PC-3 (cell line): Measurements from ENCODE around the gene GXYLT2. TPM values are rescaled to one million over a fixed set of nuclear protein-coding genes. Genes with fewer than 3 reads are reported as not detected.

ENCODE experiments used
- ATAC-seq: fragments of 200-7000 bp; cut with Tn5 transposase; 2 replicates; pipeline ENCODE4 v1.9.1; 2020; ENCODE audit warnings: mild to moderate bottlenecking, moderate library complexity
- BruUV-seq: library from RNA; stranded (reverse); fragments of 400-500 nt; replicated peaks from 2 replicates; lab custom pipeline; 2021; lab: Mats Ljungman, UMichigan
- CTCF ChIA-PET: fragments of 300-600 bp; sonication (Branson Sonifier 250); formaldehyde crosslinking; loops from one replicate; lab custom pipeline; 2022; ENCODE audit warnings: antibody characterized with exemption; lab: Charles Lee
- POLR2A ChIA-PET: fragments of 300-600 bp; sonication (Branson Sonifier 250); formaldehyde crosslinking; loops from one replicate; lab custom pipeline; 2022; ENCODE audit warnings: antibody characterized with exemption; ENCODE audit not compliant: unreplicated experiment; lab: Charles Lee
- DNase-seq: peaks from one replicate; pipeline ENCODE4 v3.0.0-alpha.2; 2015
- H2AFZ ChIP-seq: fragments of 300-600 bp; sonication (generic); 2 replicates; pipeline ENCODE4 v1.6.0; 2016; ENCODE audit warnings: antibody characterized with exemption, low read length
- H3F3A ChIP-seq: fragments of 300-600 bp; sonication (generic); one replicate; pipeline ENCODE4 v1.6.0; 2017; ENCODE audit warnings: antibody characterized with exemption, low read length, control low read depth, mild to moderate bottlenecking; ENCODE audit not compliant: unreplicated experiment
- H3K27ac ChIP-seq: fragments of 300-600 bp; sonication (generic); 2 replicates; pipeline ENCODE4 v1.5.1; 2016; ENCODE audit warnings: mild to moderate bottlenecking, low read length
- H3K27me3 ChIP-seq: fragments of 300-600 bp; sonication (generic); 2 replicates; pipeline ENCODE4 v1.6.1; 2016; ENCODE audit warnings: low read length, mixed read lengths
- H3K36me3 ChIP-seq: fragments of 300-600 bp; sonication (generic); 2 replicates; pipeline ENCODE4 v1.6.1; 2016; ENCODE audit warnings: low read depth, mixed run types, low read length, mixed read lengths
- H3K4me1 ChIP-seq: fragments of 300-600 bp; sonication (generic); 2 replicates; pipeline ENCODE4 v1.5.1; 2016; ENCODE audit warnings: low read length; ENCODE audit not compliant: insufficient read depth
- H3K4me2 ChIP-seq: fragments of 300-600 bp; sonication (generic); 2 replicates; pipeline ENCODE4 v1.6.0; 2016; ENCODE audit warnings: low read length
- H3K4me3 ChIP-seq: fragments of 300-600 bp; sonication (generic); 2 replicates; pipeline ENCODE4 v1.5.1; 2016; ENCODE audit warnings: mild to moderate bottlenecking, low read length, mixed read lengths
- H3K79me2 ChIP-seq: fragments of 300-600 bp; sonication (generic); 2 replicates; pipeline ENCODE4 v1.6.1; 2017; ENCODE audit warnings: low read length, mixed read lengths
- H3K9ac ChIP-seq: fragments of 300-600 bp; sonication (generic); 2 replicates; pipeline ENCODE4 v1.6.0; 2016; ENCODE audit warnings: mild to moderate bottlenecking, low read length
- H3K9me2 ChIP-seq: fragments of 300-600 bp; sonication (generic); replicated peaks from 2 replicates; pipeline ENCODE4 v1.6.1; 2016; ENCODE audit warnings: mixed run types, low read length, mixed read lengths
- H3K9me3 ChIP-seq: fragments of 300-600 bp; sonication (generic); 2 replicates; pipeline ENCODE4 v1.6.1; 2016; ENCODE audit warnings: low read length, mixed read lengths
- H4K20me1 ChIP-seq: fragments of 300-600 bp; sonication (generic); 2 replicates; pipeline ENCODE4 v1.6.1; 2016; ENCODE audit warnings: low read length, mixed read lengths
- CTCF ChIP-seq: fragments of 300-600 bp; sonication (generic); conservative IDR thresholded peaks from 2 replicates; pipeline ENCODE4 v1.5.1; 2017; ENCODE audit warnings: antibody characterized with exemption, low read depth, mild to moderate bottlenecking, low read length
- EZH2 ChIP-seq: fragments of 300-600 bp; sonication (generic); IDR thresholded peaks from one replicate; pipeline ENCODE4 v1.6.1; 2017; ENCODE audit warnings: antibody characterized with exemption, mild to moderate bottlenecking, low read length; ENCODE audit not compliant: unreplicated experiment
- EZH2phosphoT487 ChIP-seq: fragments of 300-600 bp; sonication (generic); IDR thresholded peaks from 2 replicates; pipeline ENCODE4 v1.6.1; 2018; ENCODE audit warnings: mild to moderate bottlenecking, antibody characterized with exemption, low read length, borderline replicate concordance
- intact Hi-C: fragments of 100-400 bp; cut with micrococcal nuclease; formaldehyde crosslinking; loops from 2 replicates; pipeline ENCODE4 v1.9.0; 2023
- total RNA-seq: library from RNA; depleted of rRNA; stranded (reverse); fragments of >200 nt; gene quantifications from 2 replicates; pipeline ENCODE4 v1.2.3, GENCODE V29; 2014

The GXYLT2 gene
- total RNA-seq, 1 experiment from 2014 or later = 12.6 TPM

DNA sequence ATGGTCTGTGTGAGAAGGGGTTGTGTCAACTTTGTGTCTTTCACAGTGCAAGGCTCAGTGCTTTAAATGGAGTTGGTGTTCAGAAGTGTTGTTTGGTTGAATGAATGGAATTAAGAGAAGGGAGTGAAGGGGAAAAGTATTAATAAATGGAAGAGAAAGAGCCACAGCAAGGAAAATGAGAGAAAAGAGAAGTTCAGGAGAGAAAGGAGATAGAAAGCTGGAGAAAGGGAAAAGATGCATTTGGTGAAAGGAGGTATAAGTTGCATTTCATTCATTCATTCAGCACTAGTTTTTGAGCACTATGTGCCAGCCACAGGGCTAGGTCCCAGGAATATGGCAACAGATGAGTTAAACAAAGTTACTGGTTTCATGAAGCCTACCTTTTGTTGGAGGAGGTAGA, 74.5 kb downstream of the GXYLT2 start:
- H3K4me3 ChIP-seq = no peak overlapping the region
- DNase-seq (no peak), ATAC-seq (no peak)
- no peak overlapping the region for H3K9ac ChIP-seq
- intact Hi-C loops = no loop called here
- CTCF ChIA-PET = no interaction called here
- H3K4me2 ChIP-seq = no peak overlapping the region
- POLR2A ChIA-PET = no interaction called here
- H3K27me3 ChIP-seq = no peaks in the 10 kb centered on the region
- H2AFZ ChIP-seq = no peak overlapping the region
- no peak overlapping the region for H3K27ac ChIP-seq
- no peaks in the 10 kb centered on the region for H3K4me1 ChIP-seq
- TF ChIP-seq CTCF (no peak), EZH2phosphoT487 (no peak), EZH2 (no peak)
- no peaks in the 10 kb centered on the region for H3K9me3 ChIP-seq
- H4K20me1 ChIP-seq = no peaks in the 10 kb centered on the region
- H3K9me2 ChIP-seq = no peaks in the 10 kb centered on the region
- BruUV-seq = no TSS peak
- no peaks in the 10 kb centered on the region for H3K36me3 ChIP-seq
- no peaks in the 10 kb centered on the region for H3F3A ChIP-seq
- H3K79me2 ChIP-seq = no peaks in the 10 kb centered on the region

- Histone ChIP-seq H3K4me1 (no peaks in the 10 kb centered on the region), H3K79me2 (no peaks in the 10 kb centered on the region), H3K9me3 (no peaks in the 10 kb centered on the region), H3K4me3 (no peak overlapping the region), H3K9me2 (no peaks in the 10 kb centered on the region), H3K36me3 (no peaks in the 10 kb centered on the region), H3K9ac (no peak overlapping the region), H3K27me3 (no peaks in the 10 kb centered on the region), H3F3A (no peaks in the 10 kb centered on the region), H4K20me1 (no peaks in the 10 kb centered on the region), H3K27ac (no peak overlapping the region), H3K4me2 (no peak overlapping the region), H2AFZ (no peak overlapping the region)
- CTCF ChIA-PET = interaction anchor here (0.6 kb wide), 1 partner anchor 91 kb away, joined by 3 read pairs; no protein-coding TSS in a partner anchor
- POLR2A ChIA-PET = no interaction called here
- intact Hi-C loops = no loop called here
- ATAC-seq (no peak), DNase-seq (no peak)
- TF ChIP-seq EZH2 (no peak), EZH2phosphoT487 (no peak), CTCF (no peak)
- no TSS peak for BruUV-seq
Observed at GRCh38 chr3:72964633-72965032, 76.8 kb downstream of the GXYLT2 start.

DNA sequence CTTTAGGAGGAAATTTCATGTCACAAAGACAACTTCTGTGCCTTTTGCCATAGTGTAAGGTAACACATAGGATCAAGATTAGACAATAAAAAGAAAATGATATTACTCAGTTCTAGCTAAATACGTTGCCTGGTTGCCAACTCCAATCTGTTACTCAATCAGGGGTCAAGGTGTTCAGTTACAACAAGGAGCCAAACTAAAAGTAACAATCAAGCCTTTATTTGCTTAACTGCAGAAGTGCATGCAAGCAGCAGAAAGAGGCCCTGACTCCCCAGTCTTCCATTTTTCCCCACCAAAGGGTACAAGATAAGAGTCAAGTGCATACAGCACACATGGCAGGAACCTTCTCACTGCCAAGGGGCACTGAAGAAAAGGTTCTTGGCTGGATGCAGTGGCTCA, 80.4 kb downstream of the GXYLT2 start:
- H2AFZ ChIP-seq = no peak overlapping the region
- BruUV-seq = no TSS peak

More for the DNA sequence above, 80.4 kb downstream of the GXYLT2 start:
- H3K27me3 ChIP-seq = no peaks in the 10 kb centered on the region
- CTCF ChIA-PET = no interaction called here
- ATAC-seq (no peak), DNase-seq (no peak)
- H3K9me2 ChIP-seq = no peaks in the 10 kb centered on the region
- TF ChIP-seq CTCF (no peak), EZH2phosphoT487 (no peak), EZH2 (no peak)
- H3K4me1 ChIP-seq = no peaks in the 10 kb centered on the region
- POLR2A ChIA-PET = no interaction called here
- no peak overlapping the region for H3K4me2 ChIP-seq
- H4K20me1 ChIP-seq = no peaks in the 10 kb centered on the region
- intact Hi-C loops = no loop called here
- no peaks in the 10 kb centered on the region for H3F3A ChIP-seq
- H3K9me3 ChIP-seq = no peaks in the 10 kb centered on the region
- no peaks in the 10 kb centered on the region for H3K36me3 ChIP-seq
- no peaks in the 10 kb centered on the region for H3K79me2 ChIP-seq
- H3K27ac ChIP-seq = no peak overlapping the region
- no peak overlapping the region for H3K4me3 ChIP-seq
- no peak overlapping the region for H3K9ac ChIP-seq
